ENCODE results near the gene UNKL. TPM values are rescaled to one million over a fixed set of nuclear protein-coding genes. Genes with fewer than 3 reads are reported as not detected.

Gene UNKL
- total RNA-seq, 2 donors from 2014 or later = 11.2 to 21.4 TPM

- ATAC-seq (no peak), DNase-seq (no peak)
- Histone ChIP-seq H3K27me3 (no peaks in the 10 kb centered on the region), H3K36me3 (replicated peaks in 1 of 2; ENCODE audit: insufficient read depth in 1 of 2, low read depth in 2 of 2) (peaks cover 19 to 53% of the 10 kb centered on the region in 2 donors), H3K4me1 (no peaks in the 10 kb centered on the region), H3K9me3 (no peaks in the 10 kb centered on the region), H3K27ac (no peak overlapping the region), H3K4me3 (no peak overlapping the region)
- intact Hi-C loops (cut with DNase I) = no loop called here
- TF ChIP-seq POLR2A (IDR thresholded peaks at IDR 0.05) (no peak), CTCF (IDR thresholded peaks at IDR 0.05) (no peak)
- WGBS, 2 donors = 82 to 93% methylated on average over 5 to 21 of the region's 22 CpGs
Observed at GRCh38 chr16:1320658-1321240, 93.8 kb downstream of the UNKL start.

GRCh38 chr16:1320097-1320496 is 94.4 kb downstream of the UNKL start:
- H3K9me3 ChIP-seq = no peaks in the 10 kb centered on the region
- WGBS, 2 donors = 80 to 83% methylated on average over 12 of the region's 12 CpGs
- H3K4me3 ChIP-seq = no peak overlapping the region
- no peaks in the 10 kb centered on the region for H3K4me1 ChIP-seq
- H3K27me3 ChIP-seq = no peaks in the 10 kb centered on the region
- DNase-seq (no peak), ATAC-seq (no peak)
- TF ChIP-seq CTCF (IDR thresholded peaks at IDR 0.05) = no peak
- no peak for TF ChIP-seq POLR2A (IDR thresholded peaks at IDR 0.05)
- H3K36me3 ChIP-seq (replicated peaks in 1 of 2; ENCODE audit: insufficient read depth in 1 of 2, low read depth in 2 of 2) = peaks cover 24 to 60% of the 10 kb centered on the region in 2 donors
- H3K27ac ChIP-seq = no peak overlapping the region
- intact Hi-C loops (cut with DNase I) = no loop called here

- Histone ChIP-seq H3K4me1 (no peaks in the 10 kb centered on the region), H3K9me3 (no peaks in the 10 kb centered on the region), H3K36me3 (replicated peaks in 1 of 2; ENCODE audit: insufficient read depth in 1 of 2, low read depth in 2 of 2) (peaks cover 24 to 65% of the 10 kb centered on the region in 2 donors), H3K27ac (no peak overlapping the region), H3K4me3 (no peak overlapping the region), H3K27me3 (no peaks in the 10 kb centered on the region)
- TF ChIP-seq POLR2A (IDR thresholded peaks at IDR 0.05) (no peak), CTCF (IDR thresholded peaks at IDR 0.05) (no peak)
- intact Hi-C loops (cut with DNase I) = no loop called here
- DNase-seq (no peak), ATAC-seq (no peak)
- WGBS, 2 donors = 86 to 88% methylated on average over 16 to 20 of the region's 33 CpGs
Observed at GRCh38 chr16:1319041-1319440, 95.5 kb downstream of the UNKL start.

- H3K27ac ChIP-seq = no peak overlapping the region
- intact Hi-C loops (cut with DNase I) = no loop called here
- WGBS, 2 donors = 79 to 83% methylated on average over 6 to 9 of the region's 9 CpGs
- peaks cover under 1% of the 10 kb centered on the region for H3K4me1 ChIP-seq
- no peak overlapping the region for H3K4me3 ChIP-seq
- H3K9me3 ChIP-seq = no peaks in the 10 kb centered on the region
- TF ChIP-seq CTCF (IDR thresholded peaks at IDR 0.05) (no peak), POLR2A (IDR thresholded peaks at IDR 0.05) (no peak)
- no peaks in the 10 kb centered on the region for H3K27me3 ChIP-seq
- ATAC-seq (no peak), DNase-seq (no peak)
- peaks cover 24 to 60% of the 10 kb centered on the region in 2 donors for H3K36me3 ChIP-seq (replicated peaks in 1 of 2; ENCODE audit: insufficient read depth in 1 of 2, low read depth in 2 of 2)
Observed at GRCh38 chr16:1318268-1318545, 96.3 kb downstream of the UNKL start.

- Histone ChIP-seq H3K9me3 (no peaks in the 10 kb centered on the region), H3K36me3 (replicated peaks in 1 of 2; ENCODE audit: insufficient read depth in 1 of 2, low read depth in 2 of 2) (peaks cover 24 to 59% of the 10 kb centered on the region in 2 donors), H3K4me1 (peaks cover 6% of the 10 kb centered on the region), H3K4me3 (no peak overlapping the region), H3K27ac (no peak overlapping the region), H3K27me3 (no peaks in the 10 kb centered on the region)
- TF ChIP-seq POLR2A (IDR thresholded peaks at IDR 0.05) (no peak), CTCF (IDR thresholded peaks at IDR 0.05) (no peak)
- no peak for ATAC-seq
- intact Hi-C loops (cut with DNase I) = no loop called here
- no peak for DNase-seq
- WGBS, 2 donors = 86 to 96% methylated on average over 19 to 32 of the region's 32 CpGs
Observed at GRCh38 chr16:1317479-1318267, 96.8 kb downstream of the UNKL start.
